HG02763 (cell line): Measurements from ENCODE around the gene TNS3.

Experiments used
- ATAC-seq: cut with Tn5 transposase; IDR thresholded peaks from one replicate; pipeline ENCODE4 v1.9.1; 2021; ENCODE audit warnings: mild to moderate bottlenecking, moderate library complexity; ENCODE audit not compliant: unreplicated experiment

The TNS3 gene

DNA sequence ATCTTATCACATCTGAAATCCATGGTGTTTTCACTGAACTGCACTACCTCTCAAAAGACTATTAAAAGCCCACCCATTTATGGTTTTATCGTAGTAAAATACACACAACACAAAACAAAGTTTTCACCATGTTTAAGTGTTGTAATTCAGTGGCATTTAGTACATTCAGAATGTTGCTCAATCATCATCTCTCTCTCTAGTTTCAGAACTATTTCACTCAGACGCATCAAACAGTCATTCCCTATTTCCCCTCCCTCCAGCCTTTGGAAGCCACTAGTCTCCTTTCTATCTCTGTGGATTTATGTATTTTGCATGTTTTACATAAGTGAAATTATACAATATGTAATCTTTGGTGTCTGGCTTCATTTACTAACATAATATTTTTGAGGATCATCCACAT is 332.6 kb downstream of the TNS3 start:
- ATAC-seq, result no peak

GRCh38 chr7:47248797-47249196 is 333.1 kb downstream of the TNS3 start:
- ATAC-seq, result no peak

- no peak for ATAC-seq
Observed at GRCh38 chr7:47247132-47247531, 334.8 kb downstream of the TNS3 start.

- ATAC-seq, result no peak
Observed at GRCh38 chr7:47244692-47245091, 337.2 kb downstream of the TNS3 start.

GRCh38 chr7:47241112-47242065 is 340.5 kb downstream of the TNS3 start:
- no peak for ATAC-seq

GRCh38 chr7:47239931-47240421 is 341.9 kb downstream of the TNS3 start:
- no peak for ATAC-seq

GRCh38 chr7:47239034-47239433 is 342.9 kb downstream of the TNS3 start:
- ATAC-seq, result no peak

- ATAC-seq, result no peak
Observed at GRCh38 chr7:47236480-47237129, 345.3 kb downstream of the TNS3 start.

DNA sequence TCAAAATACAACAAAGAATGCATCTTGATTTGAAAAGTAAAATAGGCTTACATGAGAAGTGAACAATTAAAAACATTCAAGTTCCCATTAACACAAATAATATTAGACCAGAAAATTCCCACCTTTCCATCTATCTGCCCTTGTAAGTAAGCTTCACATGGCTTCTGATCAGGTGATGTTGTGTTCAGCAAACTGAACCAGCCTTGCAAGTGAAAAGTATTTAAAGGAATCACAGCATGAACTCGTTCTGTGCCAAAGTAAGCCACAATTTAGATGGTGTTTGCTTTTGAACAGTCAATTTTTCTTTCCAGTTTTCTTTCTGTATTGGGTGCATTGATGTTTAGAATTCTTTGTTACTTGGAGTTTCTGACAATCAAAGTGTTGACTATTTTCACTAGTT is 347.9 kb downstream of the TNS3 start:
- no peak for ATAC-seq

DNA sequence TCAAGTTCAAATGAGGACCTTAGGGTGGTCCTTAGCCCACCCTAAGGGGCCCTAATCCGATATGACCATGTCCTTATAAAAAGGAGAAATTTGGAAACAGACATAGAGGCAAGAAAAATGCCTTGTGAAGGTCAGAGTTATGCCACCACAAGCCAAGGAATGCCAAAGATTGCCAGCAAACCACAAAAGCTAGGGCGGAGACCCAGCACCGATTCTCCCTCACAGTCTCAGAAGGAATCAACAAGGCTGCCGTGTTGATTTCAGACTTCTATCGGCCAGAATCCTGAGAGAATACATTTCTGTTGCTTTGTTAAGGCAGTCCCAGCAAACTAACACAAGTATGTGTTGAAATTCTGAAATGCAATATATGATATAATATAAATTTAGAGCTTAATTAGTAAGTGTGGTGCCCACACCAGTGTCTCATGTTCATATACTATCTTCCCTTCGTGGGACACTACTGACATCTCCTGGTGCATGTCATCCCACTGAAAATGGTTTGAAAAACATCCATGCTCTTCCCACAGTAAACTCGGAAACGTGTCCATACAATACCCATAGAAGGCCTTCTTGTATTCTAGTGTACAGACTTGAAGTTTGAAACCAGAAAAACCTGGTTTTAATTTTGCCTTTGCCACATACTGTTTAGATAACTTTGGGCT is 349.0 kb downstream of the TNS3 start:
- no peak for ATAC-seq

DNA sequence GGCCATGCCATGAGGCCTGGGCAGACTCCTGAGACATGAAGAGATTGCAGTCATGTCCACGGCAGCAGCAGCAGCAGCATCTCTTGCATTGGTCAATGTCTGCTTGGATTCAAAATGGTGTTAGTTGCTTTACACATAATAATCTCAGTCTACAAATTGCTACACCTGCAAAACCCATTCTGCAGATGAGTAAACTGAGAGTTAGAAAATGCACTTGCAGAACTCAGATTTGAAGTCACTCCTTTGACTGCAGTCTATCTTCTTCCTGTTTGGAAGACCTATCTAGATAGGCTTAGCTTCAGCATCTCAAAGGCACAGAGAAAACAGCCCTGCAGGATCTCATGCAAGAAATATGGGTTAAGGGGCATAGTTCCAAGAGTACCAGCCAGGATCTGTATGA is 350.3 kb downstream of the TNS3 start:
- no peak for ATAC-seq

DNA sequence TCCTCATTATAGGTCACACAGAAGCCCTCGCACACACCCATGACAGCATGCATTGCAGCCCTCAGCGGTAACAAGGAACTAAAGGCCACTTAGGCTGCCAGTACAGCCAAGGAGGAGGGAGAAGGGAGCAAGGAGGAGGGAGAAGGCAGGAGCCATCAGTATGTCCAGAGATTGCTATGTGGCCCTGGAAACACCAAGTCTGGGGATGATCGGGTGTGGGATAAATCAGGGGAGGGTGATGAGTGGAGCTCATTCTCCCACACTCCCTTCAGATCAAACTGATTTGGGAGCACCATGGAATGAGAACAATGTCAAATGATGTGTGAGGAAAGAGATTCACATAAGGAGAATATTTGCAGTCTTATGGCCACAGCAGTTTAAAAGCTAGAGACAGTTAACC is 350.9 kb downstream of the TNS3 start:
- ATAC-seq, result no peak

GRCh38 chr7:47228386-47229014 is 353.4 kb downstream of the TNS3 start:
- ATAC-seq, result no peak

GRCh38 chr7:47227762-47228177 is 354.1 kb downstream of the TNS3 start:
- peak; percentile 74 for ATAC-seq

GRCh38 chr7:47226696-47227095 is 355.2 kb downstream of the TNS3 start:
- ATAC-seq, result no peak

- no peak for ATAC-seq
Observed at GRCh38 chr7:47225387-47226131, 356.4 kb downstream of the TNS3 start.
